GM18520 (cell line): ENCODE measurements around the gene LVRN.

ENCODE experiments used
- ATAC-seq: cut with Tn5 transposase; IDR thresholded peaks from one replicate; pipeline ENCODE4 v1.9.1; 2021; ENCODE audit not compliant: unreplicated experiment

LVRN gene

GRCh38 chr5:115961381-115962238 lies 665 bp upstream of the LVRN start:
- ATAC-seq: no peak

- no peak for ATAC-seq
These were observed 509 bp downstream of the LVRN start for GRCh38 chr5:115962565-115963402.

- ATAC-seq: no peak
These were observed 1.3 kb downstream of the LVRN start for GRCh38 chr5:115963566-115963965.

GRCh38 chr5:115968770-115969169 lies 6.5 kb downstream of the LVRN start:
- no peak for ATAC-seq

GRCh38 chr5:115977096-115977495 lies 14.8 kb downstream of the LVRN start:
- ATAC-seq: peak; percentile 85

- no peak for ATAC-seq
These were observed 15.7 kb downstream of the LVRN start for GRCh38 chr5:115977988-115978387.

- ATAC-seq: no peak
These were observed 16.5 kb downstream of the LVRN start for GRCh38 chr5:115978779-115979178.

GRCh38 chr5:115979201-115980041 lies 17.1 kb downstream of the LVRN start:
- ATAC-seq: no peak

- no peak for ATAC-seq
These were observed 21.2 kb downstream of the LVRN start for GRCh38 chr5:115983519-115983918.

GRCh38 chr5:115985802-115986757 lies 23.8 kb downstream of the LVRN start:
- no peak for ATAC-seq

- ATAC-seq: no peak
These were observed 25.7 kb downstream of the LVRN start for GRCh38 chr5:115988002-115988401.

GRCh38 chr5:115992848-115993350 lies 30.6 kb downstream of the LVRN start:
- ATAC-seq: no peak

GRCh38 chr5:115995351-115995750 lies 33.1 kb downstream of the LVRN start:
- no peak for ATAC-seq

- ATAC-seq: no peak
These were observed 40.0 kb downstream of the LVRN start for GRCh38 chr5:116002116-116002906.

GRCh38 chr5:116004248-116004647 lies 42.0 kb downstream of the LVRN start:
- ATAC-seq: no peak

- ATAC-seq: no peak
These were observed 47.5 kb downstream of the LVRN start for GRCh38 chr5:116009806-116010205.

- no peak for ATAC-seq
These were observed 48.8 kb downstream of the LVRN start for GRCh38 chr5:116011046-116011445.

GRCh38 chr5:116013207-116013785 lies 51.0 kb downstream of the LVRN start:
- ATAC-seq: no peak

- no peak for ATAC-seq
These were observed 51.7 kb downstream of the LVRN start for GRCh38 chr5:116013936-116014335.
